Activated naive CD4-positive, alpha-beta T cell treated with anti-CD3 and anti-CD28 coated beads, Interleukin-2, amount 10 ng/mL, durations not matched to agents 7 days and 5 days (primary cell): ENCODE results near the gene ARRDC3.

Experiments used
- CTCF ChIA-PET: fragments of 350-600 bp; sonication (Branson Sonifier 250); formaldehyde crosslinking; loops from one replicate; lab custom pipeline; 2021; ENCODE audit warnings: antibody characterized with exemption; lab: Charles Lee
- DNase-seq: peaks from one replicate; pipeline ENCODE4 v3.0.0-alpha.2; 2020
- H3K27ac Mint-ChIP-seq: one replicate; pipeline ENCODE4 v1.8.0; 2021; ENCODE audit warnings: mild to moderate bottlenecking, moderate library complexity, mixed read lengths
- H3K27me3 Mint-ChIP-seq: one replicate; pipeline ENCODE4 v1.8.0; 2021; ENCODE audit warnings: mild to moderate bottlenecking, mixed read lengths
- H3K36me3 Mint-ChIP-seq: one replicate; pipeline ENCODE4 v1.8.0; 2021; ENCODE audit warnings: mixed read lengths
- H3K4me1 Mint-ChIP-seq: one replicate; pipeline ENCODE4 v1.8.0; 2021; ENCODE audit warnings: mixed read lengths
- H3K4me3 Mint-ChIP-seq: one replicate; pipeline ENCODE4 v1.8.0; 2021; ENCODE audit warnings: mild to moderate bottlenecking, moderate library complexity, mixed read lengths
- H3K9me3 Mint-ChIP-seq: one replicate; pipeline ENCODE4 v1.8.0; 2021; ENCODE audit warnings: mixed read lengths

ARRDC3 gene

GRCh38 chr5:91383027-91383955 is at the start of gene ARRDC3:
ARRDC3 (minus strand) TSS chr5:91383317; CDS start chr5:91383092, 225 bp downstream.
- Mint-ChIP-seq H3K9me3 (no peaks in the 10 kb centered on the region), H3K4me1 (peaks cover 23% of the 10 kb centered on the region), H3K27ac (peak within 1 kb of the TSS; percentile 100), H3K27me3 (no peaks in the 10 kb centered on the region), H3K36me3 (peaks cover 10% of the 10 kb centered on the region), H3K4me3 (peak within 1 kb of the TSS; percentile 87)
- DNase-seq, result peak; percentile 97
- CTCF ChIA-PET, result interaction anchor here (0.9 to 6.2 kb wide), 16 partner anchors 8 to 451 kb away, joined by 3 to 122 read pairs (median 20); no protein-coding TSS in a partner anchor

DNA sequence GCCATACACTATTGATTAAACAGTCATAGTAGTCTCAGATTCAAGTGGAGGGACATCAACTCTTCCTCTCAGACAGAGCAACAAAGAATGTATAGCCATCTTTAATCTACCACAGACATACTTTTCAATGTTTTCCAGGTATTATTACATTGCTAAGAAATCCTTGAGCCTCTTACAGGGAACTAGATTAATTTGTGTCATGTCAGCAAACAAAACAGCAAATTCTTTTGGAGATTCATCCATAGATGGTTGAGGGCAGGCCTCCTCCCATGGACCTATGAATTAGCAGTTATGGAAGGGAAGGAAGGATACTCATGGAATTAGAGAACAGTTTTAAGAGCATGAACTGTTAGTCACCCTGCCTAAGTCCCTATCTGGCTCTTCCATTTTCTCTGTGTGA is 47.8 kb upstream of the ARRDC3 start:
- H3K9me3 Mint-ChIP-seq, result peaks cover 4% of the 10 kb centered on the region
- no peak for DNase-seq
- H3K36me3 Mint-ChIP-seq, result no peaks in the 10 kb centered on the region
- H3K27ac Mint-ChIP-seq, result no peak overlapping the region
- H3K27me3 Mint-ChIP-seq, result no peaks in the 10 kb centered on the region
- peaks cover 17% of the 10 kb centered on the region for H3K4me1 Mint-ChIP-seq
- CTCF ChIA-PET, result no interaction called here
- no peak overlapping the region for H3K4me3 Mint-ChIP-seq

GRCh38 chr5:91424638-91425436 is 41.7 kb upstream of the ARRDC3 start:
- Mint-ChIP-seq H3K27me3 (no peaks in the 10 kb centered on the region), H3K4me3 (no peak overlapping the region), H3K4me1 (no peaks in the 10 kb centered on the region), H3K9me3 (peaks cover 4% of the 10 kb centered on the region), H3K27ac (no peak overlapping the region), H3K36me3 (no peaks in the 10 kb centered on the region)
- DNase-seq, result no peak
- CTCF ChIA-PET, result no interaction called here

- no peak for DNase-seq
- Mint-ChIP-seq H3K9me3 (no peaks in the 10 kb centered on the region), H3K27me3 (no peaks in the 10 kb centered on the region), H3K27ac (no peak overlapping the region), H3K36me3 (no peaks in the 10 kb centered on the region), H3K4me1 (no peaks in the 10 kb centered on the region), H3K4me3 (no peak overlapping the region)
- CTCF ChIA-PET, result interaction anchor here (0.7 kb wide), 1 partner anchor 45 kb away, joined by 3 read pairs; no protein-coding TSS in a partner anchor
These were observed 40.8 kb upstream of the ARRDC3 start for GRCh38 chr5:91423871-91424270.

DNA sequence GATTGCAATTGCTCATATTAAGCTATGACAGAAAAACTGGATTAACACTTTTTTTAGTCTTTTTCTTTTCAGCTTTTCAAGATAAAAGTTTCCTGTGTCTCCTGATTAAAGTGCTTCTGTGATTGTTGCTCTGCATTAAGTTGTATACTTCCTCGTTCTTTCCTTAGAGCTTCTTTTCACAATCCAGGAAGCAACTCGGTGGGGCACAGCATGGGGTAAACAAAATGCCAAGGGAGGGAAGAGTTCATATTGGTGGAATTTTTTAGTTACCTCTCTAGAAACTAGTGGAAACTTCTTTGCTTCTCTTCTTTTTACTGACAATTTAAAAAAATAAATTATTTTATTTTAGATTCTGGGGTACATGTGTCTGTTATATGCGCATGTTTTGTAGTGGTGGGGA is 37.8 kb upstream of the ARRDC3 start:
- Mint-ChIP-seq H3K4me1 (peaks cover 2% of the 10 kb centered on the region), H3K27me3 (no peaks in the 10 kb centered on the region), H3K4me3 (no peak overlapping the region), H3K27ac (no peak overlapping the region), H3K36me3 (no peaks in the 10 kb centered on the region), H3K9me3 (no peaks in the 10 kb centered on the region)
- no peak for DNase-seq
- CTCF ChIA-PET, result interaction anchor here (0.6 to 4.1 kb wide), 13 partner anchors 13 to 555 kb away, joined by 3 to 31 read pairs (median 7); no protein-coding TSS in a partner anchor

- Mint-ChIP-seq H3K4me3 (no peak overlapping the region), H3K27ac (no peak overlapping the region), H3K36me3 (no peaks in the 10 kb centered on the region), H3K27me3 (no peaks in the 10 kb centered on the region), H3K4me1 (peaks cover 2% of the 10 kb centered on the region), H3K9me3 (no peaks in the 10 kb centered on the region)
- DNase-seq, result peak; percentile 76
- CTCF ChIA-PET, result interaction anchor here (0.6 to 4.1 kb wide), 35 partner anchors 8 to 629 kb away, joined by 3 to 55 read pairs (median 4); no protein-coding TSS in a partner anchor
These were observed 36.7 kb upstream of the ARRDC3 start for GRCh38 chr5:91419571-91420537.

DNA sequence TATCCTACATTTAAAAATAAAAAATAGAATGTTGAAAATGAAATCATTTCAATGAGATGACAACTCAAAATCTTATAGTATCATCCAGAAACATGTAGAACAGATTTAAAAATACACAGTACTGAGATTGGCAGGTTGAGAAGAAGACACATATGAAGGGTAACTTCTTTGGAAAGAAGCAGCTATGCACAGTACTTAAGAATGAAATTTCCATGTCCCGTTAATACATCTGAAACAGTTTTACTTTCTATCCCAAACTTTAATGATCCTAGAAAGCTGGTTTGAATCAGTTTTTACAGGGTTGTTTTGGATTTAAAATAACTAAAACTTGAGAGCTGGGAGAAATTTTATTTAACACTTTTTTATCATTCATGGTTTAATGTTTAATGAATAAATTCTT is 36.0 kb upstream of the ARRDC3 start:
- CTCF ChIA-PET, result interaction anchor here (0.7 to 4.1 kb wide), 28 partner anchors 9 to 628 kb away, joined by 3 to 55 read pairs (median 5); no protein-coding TSS in a partner anchor
- no peak overlapping the region for H3K27ac Mint-ChIP-seq
- no peaks in the 10 kb centered on the region for H3K36me3 Mint-ChIP-seq
- no peak for DNase-seq
- H3K4me3 Mint-ChIP-seq, result no peak overlapping the region
- H3K27me3 Mint-ChIP-seq, result no peaks in the 10 kb centered on the region
- H3K9me3 Mint-ChIP-seq, result no peaks in the 10 kb centered on the region
- peaks cover 2% of the 10 kb centered on the region for H3K4me1 Mint-ChIP-seq

DNA sequence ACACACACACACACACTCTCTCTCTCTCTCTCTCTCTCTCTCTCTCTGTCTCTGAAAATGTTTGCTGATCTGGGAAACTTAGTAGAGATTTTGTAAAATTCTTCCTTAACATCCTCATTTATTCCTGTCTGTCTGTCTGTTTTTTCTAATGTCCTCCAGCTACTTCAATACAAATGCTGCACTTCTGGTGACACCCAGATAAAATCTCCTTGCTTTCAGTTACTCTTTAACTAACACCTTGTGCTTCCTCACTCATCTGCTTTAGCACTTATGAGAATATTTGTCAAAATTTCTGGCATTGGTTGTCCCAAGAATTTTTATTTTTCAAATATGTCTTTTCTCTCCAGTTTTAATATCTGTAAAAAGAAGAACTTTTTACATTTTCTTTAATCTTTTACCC is 35.0 kb upstream of the ARRDC3 start:
- Mint-ChIP-seq H3K27me3 (no peaks in the 10 kb centered on the region), H3K36me3 (no peaks in the 10 kb centered on the region), H3K27ac (no peak overlapping the region), H3K4me3 (no peak overlapping the region), H3K4me1 (peaks cover 2% of the 10 kb centered on the region), H3K9me3 (no peaks in the 10 kb centered on the region)
- DNase-seq, result no peak
- CTCF ChIA-PET, result interaction anchor here (0.7 to 4.1 kb wide), 9 partner anchors 10 to 486 kb away, joined by 3 to 55 read pairs (median 3); no protein-coding TSS in a partner anchor

GRCh38 chr5:91417219-91417618 is 34.1 kb upstream of the ARRDC3 start:
- H3K4me3 Mint-ChIP-seq, result no peak overlapping the region
- peaks cover 2% of the 10 kb centered on the region for H3K4me1 Mint-ChIP-seq
- CTCF ChIA-PET, result interaction anchor here (0.7 to 3.6 kb wide), 5 partner anchors 11 to 111 kb away, joined by 3 to 55 read pairs (median 3); no protein-coding TSS in a partner anchor
- no peaks in the 10 kb centered on the region for H3K9me3 Mint-ChIP-seq
- H3K27me3 Mint-ChIP-seq, result no peaks in the 10 kb centered on the region
- H3K27ac Mint-ChIP-seq, result no peak overlapping the region
- no peaks in the 10 kb centered on the region for H3K36me3 Mint-ChIP-seq
- DNase-seq, result no peak

GRCh38 chr5:91416491-91416890 is 33.4 kb upstream of the ARRDC3 start:
- H3K27me3 Mint-ChIP-seq, result no peaks in the 10 kb centered on the region
- peaks cover 2% of the 10 kb centered on the region for H3K4me1 Mint-ChIP-seq
- CTCF ChIA-PET, result interaction anchor here (3.6 kb wide), 1 partner anchor 31 kb away, joined by 55 read pairs; no protein-coding TSS in a partner anchor
- no peak overlapping the region for H3K4me3 Mint-ChIP-seq
- no peak for DNase-seq
- no peaks in the 10 kb centered on the region for H3K9me3 Mint-ChIP-seq
- no peaks in the 10 kb centered on the region for H3K36me3 Mint-ChIP-seq
- H3K27ac Mint-ChIP-seq, result no peak overlapping the region

DNA sequence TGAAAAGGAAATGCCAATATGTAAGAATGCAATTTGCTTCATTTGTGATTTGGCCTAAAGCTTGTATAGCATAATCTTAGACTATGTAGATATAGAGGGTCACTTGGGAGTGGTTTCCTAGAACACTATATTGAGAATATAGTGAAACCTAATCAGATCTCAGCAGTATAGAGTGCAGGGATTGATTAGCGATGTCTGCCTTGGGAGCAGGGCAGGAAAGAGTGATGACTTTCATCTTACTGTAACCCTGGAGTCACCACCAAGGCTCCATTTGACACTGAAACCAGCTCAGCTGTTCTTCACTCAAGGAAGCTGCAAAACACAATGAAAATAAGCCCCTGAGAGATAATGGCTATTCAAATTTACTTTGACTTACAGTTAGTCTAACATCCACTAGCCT is 26.2 kb upstream of the ARRDC3 start:
- no peak for DNase-seq
- Mint-ChIP-seq H3K36me3 (no peaks in the 10 kb centered on the region), H3K4me3 (no peak overlapping the region), H3K4me1 (no peaks in the 10 kb centered on the region), H3K27me3 (no peaks in the 10 kb centered on the region), H3K9me3 (no peaks in the 10 kb centered on the region), H3K27ac (no peak overlapping the region)
- CTCF ChIA-PET, result no interaction called here

DNA sequence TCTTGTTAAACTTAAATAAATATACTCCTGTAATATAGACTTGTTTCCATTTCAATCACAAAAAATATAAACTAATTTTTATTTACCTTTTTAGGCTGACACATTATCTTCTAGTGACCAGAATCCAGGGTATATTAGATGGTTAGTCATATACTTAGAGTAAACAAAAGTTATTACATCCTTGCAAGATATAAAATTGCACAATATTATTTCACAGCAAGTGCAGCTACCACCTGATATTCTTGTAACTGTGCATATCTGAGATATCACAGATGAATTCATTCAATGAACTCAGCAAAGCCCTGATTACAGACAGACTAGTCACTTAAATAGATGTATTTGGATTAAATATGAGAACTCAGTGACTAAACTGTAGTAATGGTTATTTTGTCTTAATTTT is 25.6 kb upstream of the ARRDC3 start:
- no peak overlapping the region for H3K4me3 Mint-ChIP-seq
- DNase-seq, result no peak
- no peaks in the 10 kb centered on the region for H3K9me3 Mint-ChIP-seq
- CTCF ChIA-PET, result interaction anchor here (1.7 kb wide), 1 partner anchor 11 kb away, joined by 6 read pairs; no protein-coding TSS in a partner anchor
- no peak overlapping the region for H3K27ac Mint-ChIP-seq
- H3K27me3 Mint-ChIP-seq, result no peaks in the 10 kb centered on the region
- no peaks in the 10 kb centered on the region for H3K4me1 Mint-ChIP-seq
- H3K36me3 Mint-ChIP-seq, result no peaks in the 10 kb centered on the region

DNA sequence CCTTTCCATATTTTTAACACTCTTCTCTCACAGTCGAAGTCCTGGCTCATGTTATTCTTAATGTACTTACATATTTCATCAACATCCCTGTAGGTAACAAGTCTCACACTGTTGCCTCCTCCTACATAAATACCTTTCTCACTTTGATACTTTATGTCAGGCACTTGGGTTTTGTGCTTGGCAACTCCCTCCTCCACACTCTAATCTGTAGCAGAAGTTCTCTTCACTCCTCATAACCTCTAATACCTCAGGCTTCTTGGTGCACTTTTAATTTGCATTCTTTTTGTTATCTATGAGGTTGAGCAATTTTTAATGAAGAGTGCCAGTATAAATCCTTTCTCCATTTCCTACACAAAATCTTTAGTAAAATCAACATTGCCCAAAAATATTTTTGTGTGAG is 24.1 kb upstream of the ARRDC3 start:
- H3K4me3 Mint-ChIP-seq, result no peak overlapping the region
- no peaks in the 10 kb centered on the region for H3K27me3 Mint-ChIP-seq
- no peak for DNase-seq
- no peaks in the 10 kb centered on the region for H3K9me3 Mint-ChIP-seq
- H3K27ac Mint-ChIP-seq, result no peak overlapping the region
- no peaks in the 10 kb centered on the region for H3K4me1 Mint-ChIP-seq
- no peaks in the 10 kb centered on the region for H3K36me3 Mint-ChIP-seq
- CTCF ChIA-PET, result interaction anchor here (1.2 to 1.7 kb wide), 2 partner anchors 12 to 180 kb away, joined by 3 to 6 read pairs; no protein-coding TSS in a partner anchor
